Right ventricle myocardium superior (tissue), 1 donor: Measurements from ENCODE around the gene MUC22. TPM values are rescaled to one million over a fixed set of nuclear protein-coding genes. Genes with fewer than 3 reads are reported as not detected.
"Not testable (repeated sequence)": the region's sequence is repeated elsewhere in the genome, so short reads cannot be mapped to it uniquely, and the experiment has no call there.

Experiments
- ATAC-seq: fragments of 200-7000 bp; cut with Tn5 transposase; one replicate; pipeline ENCODE4 v1.9.1; 2020; ENCODE audit warnings: mild to moderate bottlenecking; ENCODE audit not compliant: poor library complexity
- DNase-seq: peaks from one replicate; pipeline ENCODE4 v3.0.0-alpha.2; 2020
- intact Hi-C: fragments of 100-400 bp; cut with DNase I; formaldehyde crosslinking; loops from one replicate; pipeline ENCODE4 v1.11.2; 2022
- total RNA-seq: library from RNA; stranded (reverse); fragmentation: NEBNext Ultra II Directional; extraction: Animal tissue kit (Norgen Biotek cat#: 25700); gene quantifications from one replicate; pipeline ENCODE4 v1.2.1, GENCODE V29; 2021
- donor health status: DM: no; HTN: yes; CAD: no; lungs with severe emphysema.

Gene MUC22
- total RNA-seq, 1 donor from 2014 or later = 0.19 TPM

DNA sequence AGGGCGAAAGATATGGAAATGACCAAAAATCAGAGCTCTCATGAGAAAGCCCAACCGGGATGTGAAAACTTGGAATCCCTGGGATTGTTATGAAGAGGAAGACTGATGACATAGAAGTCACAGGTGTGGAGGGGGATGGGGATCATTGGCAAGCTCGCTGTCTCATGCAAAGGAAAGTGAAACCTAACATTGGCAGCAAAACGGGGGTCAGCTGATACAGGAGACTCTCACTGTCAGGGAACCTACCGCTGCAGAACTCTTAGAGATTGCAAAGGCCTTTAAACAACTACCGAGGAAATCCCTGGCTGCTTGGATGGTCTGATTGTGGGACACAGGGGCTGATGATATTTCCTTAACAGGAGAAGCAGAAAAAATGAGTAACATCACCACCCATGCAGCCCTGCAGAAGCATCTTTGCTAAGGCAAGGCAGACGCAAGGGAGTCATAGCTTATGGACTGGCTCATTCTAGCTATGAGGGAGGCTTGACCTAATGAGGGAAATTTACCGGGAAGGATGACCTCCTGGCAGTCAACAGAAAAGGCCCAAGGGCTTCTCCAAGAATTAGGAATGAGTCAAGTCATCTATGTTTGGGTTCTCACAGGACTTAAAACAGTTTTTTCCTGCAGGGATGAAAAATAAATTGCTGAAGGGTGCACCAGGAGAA lies 19.7 kb upstream of the MUC22 start:
- DNase-seq = no peak
- no peak for ATAC-seq
- intact Hi-C loops = no loop called here

DNA sequence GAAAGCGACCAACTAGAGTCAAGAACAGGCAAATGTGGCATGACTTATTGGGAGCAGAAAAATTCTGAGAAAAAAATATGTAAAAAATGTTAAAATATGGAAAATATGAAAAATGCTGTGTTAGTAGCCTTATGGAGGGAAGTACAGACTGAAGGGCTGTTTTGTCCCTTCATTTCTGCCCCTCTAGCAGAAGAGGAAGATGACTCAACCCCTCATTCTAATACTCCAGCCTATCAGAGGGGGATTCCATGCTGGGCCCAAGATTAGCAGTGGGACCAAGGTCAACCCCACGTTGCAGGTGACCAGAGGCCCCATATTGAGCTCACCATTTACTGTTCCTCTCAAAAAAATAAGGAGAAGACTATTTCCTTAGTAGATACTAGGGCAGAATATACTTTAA lies 18.4 kb upstream of the MUC22 start:
- ATAC-seq = no peak
- no peak for DNase-seq
- intact Hi-C loops = no loop called here

DNA sequence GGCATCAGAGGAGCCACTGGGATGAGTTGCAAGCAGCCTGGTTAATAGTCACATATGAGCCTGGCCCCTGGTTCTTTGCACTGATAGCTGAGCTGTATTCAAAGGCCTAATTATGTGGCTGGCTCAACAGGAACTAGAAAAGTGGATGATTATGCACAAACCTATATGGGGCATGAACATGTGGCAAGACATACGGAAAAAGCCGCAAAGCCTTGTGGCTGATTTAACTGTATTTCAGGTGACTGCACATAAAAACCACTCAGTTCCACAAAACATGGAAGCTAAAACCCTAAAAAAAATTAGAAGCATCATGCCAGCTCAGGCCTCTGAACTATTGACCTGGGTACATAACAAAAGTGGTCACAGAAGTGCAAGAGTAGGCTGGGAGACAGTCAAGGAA lies 13.0 kb upstream of the MUC22 start:
- DNase-seq (no peak), ATAC-seq (no peak)
- intact Hi-C loops = no loop called here

DNA sequence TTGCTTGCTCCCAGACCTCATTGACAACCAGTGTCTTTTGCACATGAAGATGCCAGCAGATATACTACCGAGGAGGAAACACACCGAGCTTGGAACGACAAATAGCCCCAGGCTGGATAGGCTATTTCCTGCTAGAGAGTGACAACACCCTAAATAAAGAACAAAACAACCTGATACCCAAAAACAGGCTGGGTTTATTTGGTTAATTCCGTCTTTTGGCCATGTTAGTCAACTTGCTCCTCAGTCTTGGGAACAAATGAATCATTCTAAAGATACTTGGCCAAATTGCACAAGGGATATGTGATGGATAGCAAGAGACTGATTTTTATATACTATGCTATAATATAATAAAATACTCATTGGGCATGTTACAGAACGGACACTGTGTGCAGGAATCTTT lies 11.5 kb upstream of the MUC22 start:
- ATAC-seq = no peak

DNA sequence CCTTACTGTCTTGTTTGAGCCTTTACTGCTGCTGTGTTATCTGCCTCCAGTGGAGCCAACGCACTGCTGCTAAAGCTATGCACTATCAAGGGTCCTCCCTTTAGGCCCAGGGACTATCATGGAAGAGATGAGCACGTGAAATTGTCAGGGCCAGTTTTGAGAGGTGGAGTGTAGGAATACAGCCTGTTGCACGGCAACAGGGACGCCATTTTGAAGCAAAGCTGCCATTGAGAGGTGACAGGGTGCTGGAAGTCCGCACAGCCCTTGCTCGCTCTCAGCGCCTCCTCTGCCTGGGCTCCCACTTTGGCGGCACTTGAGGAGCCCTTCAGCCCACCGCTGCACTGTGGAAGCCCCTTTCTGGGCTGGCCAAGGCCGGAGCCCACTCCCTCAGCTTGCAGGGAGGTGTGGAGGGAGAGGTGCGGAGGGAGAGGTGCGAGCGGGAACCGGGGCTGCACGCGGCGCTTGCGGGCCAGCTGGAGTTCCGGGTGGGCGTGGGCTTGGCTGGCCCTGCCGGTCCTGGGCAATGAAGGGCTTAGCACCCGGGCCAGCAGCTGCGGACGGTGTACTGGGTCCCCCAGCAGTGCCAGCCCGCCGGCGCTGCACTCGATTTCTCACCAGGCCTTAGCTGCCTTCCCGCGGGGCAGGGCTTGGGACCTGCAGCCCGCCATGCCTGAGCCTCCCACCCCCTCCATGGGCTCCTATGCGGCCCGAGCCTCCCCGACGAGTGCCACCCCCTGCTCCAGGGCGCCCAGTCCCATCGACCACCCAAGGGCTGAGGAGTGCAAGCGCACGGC lies 10.0 kb upstream of the MUC22 start:
- intact Hi-C loops, DNase-seq, ATAC-seq: not testable (repeated sequence)

More for the DNA sequence above, 11.5 kb upstream of the MUC22 start:
- no peak for DNase-seq
- intact Hi-C loops = no loop called here

DNA sequence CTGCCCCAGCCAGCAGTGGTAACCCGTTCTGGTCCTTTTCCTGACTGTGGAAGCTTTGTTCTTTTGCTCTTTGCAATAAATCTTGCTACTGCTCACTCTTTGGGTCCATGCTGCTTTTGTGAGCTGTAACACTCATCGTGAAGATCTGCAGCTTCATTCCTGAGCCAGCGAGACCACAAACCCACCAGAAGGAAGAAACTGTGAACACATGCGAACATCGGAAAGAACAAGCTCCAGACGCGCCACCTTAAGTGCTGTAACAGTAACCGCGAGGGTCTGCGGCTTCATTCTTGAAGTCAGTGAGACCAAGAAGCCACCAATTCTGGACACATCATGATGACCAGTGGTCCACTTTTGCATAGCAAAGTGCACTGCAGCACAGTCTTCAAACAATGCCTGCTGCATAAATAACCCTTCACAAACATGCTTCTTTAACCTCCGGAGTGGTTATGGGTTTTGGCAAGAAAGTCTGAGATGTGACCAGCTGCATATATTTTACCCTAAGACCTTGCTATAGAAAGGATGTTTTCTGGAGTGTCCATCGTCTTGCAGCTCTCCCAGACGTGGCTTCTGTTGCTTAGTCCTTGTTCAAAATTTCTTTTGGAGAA lies 8.9 kb upstream of the MUC22 start:
- ATAC-seq (no peak), DNase-seq (no peak)
- intact Hi-C loops = no loop called here

DNA sequence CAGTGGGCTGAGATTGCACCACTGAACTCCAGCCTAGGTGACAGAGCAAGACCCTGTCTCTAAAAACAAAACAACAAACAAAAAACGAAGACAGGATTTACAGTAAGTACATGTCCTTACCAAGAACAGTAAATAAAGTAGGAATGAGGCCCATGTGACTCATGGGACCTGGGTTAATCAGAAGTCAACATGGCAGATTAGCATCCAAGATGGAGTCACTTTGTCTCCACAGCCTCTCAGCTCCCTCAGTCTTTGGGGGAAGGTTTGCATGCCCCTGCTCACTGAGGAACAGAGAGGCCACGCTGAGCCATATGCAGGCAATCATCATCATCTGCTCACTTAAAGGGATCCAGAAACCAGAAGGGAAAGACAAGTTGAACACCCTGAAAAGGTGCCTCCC lies 7.8 kb upstream of the MUC22 start:
- DNase-seq = no peak
- ATAC-seq = no peak
- intact Hi-C loops = no loop called here

DNA sequence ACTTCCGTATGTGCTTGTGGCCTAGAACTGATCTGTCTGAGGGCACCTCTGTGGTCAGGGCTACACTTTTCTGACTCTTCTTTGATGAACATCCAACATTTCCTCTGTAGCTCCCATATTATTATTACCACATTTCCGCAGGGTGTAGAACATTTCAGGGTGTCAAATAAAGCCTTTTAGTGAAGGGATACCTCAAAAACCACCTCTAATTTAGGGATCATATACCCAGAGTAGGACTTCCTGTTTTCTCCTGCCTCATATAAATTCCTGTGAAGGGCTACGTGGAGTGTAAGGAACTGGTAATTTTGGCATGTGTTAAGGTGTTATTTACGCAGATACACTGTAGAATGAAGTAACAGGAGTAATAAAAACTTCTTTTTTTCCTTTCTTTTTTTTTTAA lies 5.5 kb upstream of the MUC22 start:
- ATAC-seq (peak; percentile 14), DNase-seq (no peak)
- intact Hi-C loops = no loop called here

DNA sequence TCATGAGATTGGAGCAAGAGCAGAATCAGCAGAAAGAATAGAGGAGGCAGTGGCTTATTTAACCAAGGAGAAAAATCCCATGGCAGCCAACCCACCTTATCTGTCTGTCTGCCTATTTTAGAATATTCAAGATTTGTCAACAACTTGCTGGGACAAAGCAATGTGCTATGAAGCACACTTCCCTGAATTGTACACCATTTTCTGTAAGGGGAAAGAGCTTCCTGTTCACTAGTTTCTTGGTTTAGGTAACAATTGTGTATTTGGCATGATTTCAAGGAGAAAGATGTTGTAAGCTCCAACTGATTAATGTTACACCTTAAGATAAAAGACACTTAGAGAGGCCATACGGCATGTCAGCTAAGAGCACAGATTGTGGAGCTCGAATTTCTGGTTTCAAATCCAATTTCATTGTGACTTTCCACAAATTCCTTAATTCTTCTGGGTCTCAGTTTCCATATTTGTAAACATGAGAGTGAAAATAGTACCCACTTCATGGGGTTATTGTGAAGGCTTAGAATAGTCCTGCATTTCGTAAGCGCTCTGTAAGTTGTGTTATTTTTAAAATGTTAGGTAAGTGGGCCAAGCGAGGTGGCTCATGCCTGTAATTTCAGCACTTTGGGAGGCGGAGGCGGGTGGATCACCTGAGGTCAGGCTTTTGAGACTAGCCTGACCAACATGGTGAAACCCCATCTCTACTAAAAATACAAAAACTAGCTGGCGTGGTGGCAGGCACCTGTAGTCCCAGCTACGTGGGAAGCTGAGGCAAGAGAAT lies 4.8 kb upstream of the MUC22 start:
- intact Hi-C loops = no loop called here
- ATAC-seq (peak; percentile 93), DNase-seq (peak; percentile 58)

DNA sequence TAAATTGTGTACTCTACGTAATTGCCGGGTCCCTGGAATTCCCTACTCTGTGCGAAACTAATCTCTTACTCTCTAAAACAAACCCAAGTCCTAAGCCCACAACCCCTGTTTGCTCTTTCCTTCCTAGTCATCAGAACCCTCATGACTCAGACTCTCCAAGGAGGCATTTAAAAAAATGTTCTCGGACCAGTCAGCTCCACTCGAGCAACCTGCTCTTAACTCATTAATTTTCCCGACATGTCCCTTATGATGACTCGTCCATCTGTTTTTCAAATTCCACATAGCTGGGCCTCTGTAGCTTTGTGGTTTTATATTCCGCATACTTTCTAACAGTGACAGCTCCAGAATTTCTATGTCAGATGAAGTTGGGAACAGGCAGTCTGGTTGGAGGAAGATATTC lies 2.6 kb upstream of the MUC22 start:
- ATAC-seq (no peak), DNase-seq (no peak)
- intact Hi-C loops = no loop called here

DNA sequence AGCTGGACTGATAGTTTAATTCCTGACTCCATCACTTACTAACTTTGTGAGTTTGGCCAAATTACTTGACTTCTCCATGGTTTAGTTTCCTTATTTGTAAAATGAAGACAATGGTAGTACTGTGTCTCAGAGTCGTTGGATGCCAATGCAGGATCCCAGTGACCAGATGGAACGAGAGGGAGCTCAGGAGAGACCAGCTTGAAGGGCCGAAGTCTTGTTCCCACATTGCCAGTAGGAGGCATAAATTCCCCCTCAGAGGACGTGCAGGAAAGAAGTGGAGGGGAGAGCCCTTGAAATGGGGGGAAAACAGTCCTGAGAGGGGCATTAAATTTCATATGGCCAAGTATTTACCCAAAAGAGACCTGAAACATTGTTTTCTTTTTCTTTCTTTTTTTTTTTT lies 2.1 kb upstream of the MUC22 start:
- DNase-seq (no peak), ATAC-seq (no peak)
- intact Hi-C loops = no loop called here

DNA sequence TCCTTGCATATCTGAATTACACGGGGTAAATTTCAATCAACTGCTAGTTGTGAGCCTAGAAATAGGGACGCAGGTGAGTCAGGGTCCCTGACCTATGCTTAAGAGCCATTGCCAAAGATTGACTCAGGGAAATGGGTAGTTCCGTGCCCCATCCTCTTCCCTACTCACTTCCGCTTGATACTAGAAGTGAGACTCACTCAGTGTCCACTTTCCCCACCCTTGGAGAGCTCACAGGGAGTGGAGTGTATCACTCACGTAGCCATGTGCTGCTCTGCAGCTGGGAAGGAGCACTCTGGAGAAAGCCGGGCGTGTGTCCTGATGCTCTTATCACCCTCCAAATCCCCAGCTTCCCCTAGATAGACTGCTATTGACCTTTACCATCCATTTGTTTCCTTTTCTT lies 543 bp upstream of the MUC22 start:
- DNase-seq = no peak
- intact Hi-C loops = no loop called here
- ATAC-seq = no peak

DNA sequence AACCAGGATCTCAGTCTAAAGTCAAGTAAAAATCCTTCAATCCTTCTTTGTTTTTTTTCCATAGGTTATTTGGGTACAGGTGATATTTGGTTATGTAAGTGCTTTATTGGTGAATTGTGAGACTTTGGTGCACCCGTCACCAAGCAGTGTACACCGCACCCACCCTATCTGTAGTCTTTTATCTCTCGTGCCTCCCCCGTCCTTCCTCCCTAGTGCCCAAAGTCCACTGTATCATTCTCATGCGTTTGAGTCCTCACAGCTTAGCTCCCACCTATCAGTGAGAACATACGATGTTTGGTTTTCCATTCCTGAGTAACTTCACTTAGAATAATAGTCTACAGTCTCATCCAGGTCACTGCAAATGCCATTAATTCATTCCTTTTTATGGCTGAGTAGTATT lies 879 bp downstream of the MUC22 start:
- intact Hi-C loops = no loop called here
- no peak for ATAC-seq
- no peak for DNase-seq

DNA sequence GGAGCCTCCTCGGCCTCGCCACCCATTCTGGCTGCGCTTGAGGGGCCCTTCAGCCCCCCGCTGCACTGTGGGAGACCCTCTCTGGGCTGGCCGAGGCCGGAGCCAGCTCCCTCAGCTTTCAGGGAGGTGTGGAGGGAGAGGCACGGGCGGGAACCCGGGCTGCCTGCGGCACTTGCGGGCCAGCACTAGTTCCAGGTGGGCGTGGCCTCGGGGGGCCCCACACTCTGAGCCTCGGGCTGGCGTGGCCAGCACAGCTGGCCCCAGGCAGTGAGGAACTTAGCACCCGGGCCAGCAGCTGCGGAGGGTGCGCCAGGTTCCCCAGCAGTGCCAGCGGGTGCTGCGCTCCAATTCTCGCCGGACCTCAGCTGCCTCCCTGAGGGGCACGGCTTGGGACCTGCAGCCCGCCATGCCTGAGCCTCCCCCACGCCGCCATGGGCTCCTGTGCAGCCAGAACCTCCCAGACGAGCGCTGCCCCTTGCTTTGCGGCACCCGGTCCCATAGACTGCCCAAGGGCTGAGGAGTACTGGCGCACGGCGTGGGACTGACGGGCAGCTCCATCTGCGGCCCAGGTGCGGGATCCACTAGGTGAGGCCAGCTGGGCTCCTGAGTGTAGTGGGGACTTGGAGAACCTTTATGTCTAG lies 6.5 kb downstream of the MUC22 start:
- DNase-seq (no peak), ATAC-seq (no peak)
- intact Hi-C loops = no loop called here

DNA sequence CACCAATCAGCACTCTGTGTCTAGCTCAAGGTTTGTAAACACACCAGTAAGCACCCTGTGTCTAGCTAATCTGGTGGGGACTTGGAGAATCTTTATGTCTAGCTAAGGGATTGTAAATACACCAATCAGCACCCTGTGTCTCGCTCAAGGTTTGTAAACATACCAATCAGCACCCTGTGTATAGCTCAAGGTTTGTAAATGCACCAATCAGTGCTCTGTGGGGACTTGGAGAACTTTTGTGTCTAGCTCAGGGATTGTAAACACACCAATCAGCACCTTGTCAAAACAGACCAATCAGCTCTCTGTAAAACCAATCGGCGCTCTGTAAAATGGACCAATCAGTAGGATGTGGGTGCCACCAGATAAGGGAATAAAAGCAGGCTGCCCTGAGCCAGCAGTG lies 7.2 kb downstream of the MUC22 start:
- intact Hi-C loops, ATAC-seq, DNase-seq: not testable (repeated sequence)

DNA sequence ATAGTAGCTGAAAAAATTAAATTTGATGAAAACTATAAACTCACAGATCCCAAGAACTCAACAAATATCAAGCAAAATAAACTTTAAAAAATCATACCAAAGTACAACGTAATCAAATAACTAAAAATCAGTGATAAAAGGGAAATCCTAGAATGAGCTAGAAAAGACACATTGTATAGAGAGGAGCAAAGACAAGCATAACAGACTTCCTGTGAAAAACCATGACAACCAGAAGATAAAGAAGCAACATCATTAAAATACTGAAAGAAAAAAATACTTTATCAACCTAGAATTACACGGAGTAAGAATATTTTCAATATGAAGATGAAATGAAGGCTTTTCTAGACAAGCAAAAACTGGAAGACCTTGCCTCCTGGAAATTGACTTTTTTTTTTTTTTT lies 9.8 kb downstream of the MUC22 start:
- intact Hi-C loops = no loop called here
- no peak for ATAC-seq
- DNase-seq = no peak

DNA sequence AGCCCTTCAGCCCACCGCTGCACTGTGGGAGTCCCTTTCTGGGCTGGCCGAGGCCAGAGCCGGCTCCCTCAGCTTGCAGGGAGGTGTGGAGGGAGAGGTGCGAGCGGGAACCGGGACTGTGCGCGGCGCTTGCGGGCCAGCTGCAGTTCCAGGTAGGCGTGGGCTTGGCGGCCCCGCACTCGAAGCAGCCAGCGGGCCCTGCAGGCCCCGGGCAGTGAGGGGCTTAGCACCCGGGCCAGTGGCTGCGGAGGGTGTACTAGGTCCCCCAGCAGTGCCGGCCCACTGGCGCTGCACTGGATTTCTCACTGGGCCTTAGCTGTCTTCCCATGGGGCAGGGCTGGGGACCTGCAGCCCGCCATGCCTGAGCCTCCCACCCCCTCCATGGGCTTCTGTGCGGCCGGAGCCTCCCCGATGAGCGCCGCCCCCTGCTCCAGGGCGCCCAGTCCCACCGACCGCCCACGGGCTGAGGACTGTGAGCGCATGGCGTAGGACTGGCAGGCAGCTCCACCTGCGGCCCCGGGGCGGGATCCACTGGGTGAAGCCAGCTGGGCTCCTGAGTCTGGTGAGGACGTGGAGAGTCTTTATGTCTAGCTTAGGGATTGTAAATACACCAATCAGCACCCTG lies 10.5 kb downstream of the MUC22 start:
- DNase-seq, intact Hi-C loops: not testable (repeated sequence)

More for the DNA sequence above, 10.5 kb downstream of the MUC22 start:
- not testable (repeated sequence) for ATAC-seq
